Panc1 (cell line): ENCODE measurements around the gene ENPP7. TPM values are rescaled to one million over a fixed set of nuclear protein-coding genes. Genes with fewer than 3 reads are reported as not detected.

Experiments used
- ATAC-seq: fragments of 200-7000 bp; cut with Tn5 transposase; 2 replicates; pipeline ENCODE4 v1.9.1; 2020; ENCODE audit warnings: mild to moderate bottlenecking, moderate library complexity
- BruUV-seq: library from RNA; stranded (reverse); fragments of 400-500 nt; replicated peaks from 2 replicates; lab custom pipeline; 2021; lab: Mats Ljungman, UMichigan
- CTCF ChIA-PET: fragments of 300-600 bp; sonication (Branson Sonifier 250); formaldehyde crosslinking; loops from one replicate; lab custom pipeline; 2022; ENCODE audit warnings: antibody characterized with exemption; lab: Charles Lee
- POLR2A ChIA-PET: fragments of 300-600 bp; sonication (Branson Sonifier 250); formaldehyde crosslinking; loops from one replicate; lab custom pipeline; 2022; ENCODE audit warnings: antibody characterized with exemption; lab: Charles Lee
- DNase-seq: peaks from one replicate; pipeline ENCODE4 v3.0.0-alpha.2; 2010; ENCODE audit warnings: low read depth, low spot score
- H3K27ac ChIP-seq: 2 replicates; pipeline ENCODE4 v1.5.1; 2011; ENCODE audit warnings: mild to moderate bottlenecking, low read length, inconsistent platforms
- H3K27me3 ChIP-seq: fragments of 200-500 bp; sonication (Bioruptor generic); 2 replicates; pipeline ENCODE4 v1.6.0; 2014; ENCODE audit warnings: low read length, inconsistent platforms; ENCODE audit not compliant: control insufficient read depth, insufficient read depth
- H3K36me3 ChIP-seq: fragments of 200-500 bp; sonication (Bioruptor generic); 2 replicates; pipeline ENCODE4 v1.5.1; 2014; ENCODE audit warnings: inconsistent platforms, mild to moderate bottlenecking, low read length, moderate library complexity; ENCODE audit not compliant: control insufficient read depth, insufficient read depth
- H3K4me1 ChIP-seq: 2 replicates; pipeline ENCODE4 v1.5.1; 2011; ENCODE audit warnings: inconsistent platforms, mild to moderate bottlenecking, low read length, moderate library complexity; ENCODE audit not compliant: control insufficient read depth, insufficient read depth
- H3K4me3 ChIP-seq, 2 experiments: 2 replicates each; pipeline ENCODE4 v1.5.1; 2011 to 2012; ENCODE audit warnings: low read depth in 2 of 2, low read length in 2 of 2, mild to moderate bottlenecking in 2 of 2, inconsistent platforms in 1 of 2, moderate library complexity in 1 of 2
- H3K9me3 ChIP-seq: fragments of 200-500 bp; sonication (Bioruptor generic); 2 replicates; pipeline ENCODE4 v1.5.1; 2014; ENCODE audit warnings: low read depth, mild to moderate bottlenecking, inconsistent platforms, low read length, moderate library complexity; ENCODE audit not compliant: control insufficient read depth, insufficient read depth
- CTCF ChIP-seq: fragments of 450-650 bp; IDR thresholded peaks from 2 replicates; pipeline ENCODE4 v1.5.1; 2017; ENCODE audit warnings: mild to moderate bottlenecking
- POLR2AphosphoS5 ChIP-seq: IDR thresholded peaks from 2 replicates; pipeline ENCODE4 v1.6.1; 2012; ENCODE audit warnings: mild to moderate bottlenecking, low read depth, low read length, moderate library complexity
- REST ChIP-seq, 2 experiments: IDR thresholded peaks; 2 replicates each; pipeline ENCODE4 v1.6.1; 2011 to 2012; ENCODE audit warnings: low read depth in 2 of 2, control low read depth in 1 of 2, low read length in 1 of 2, mild to moderate bottlenecking in 1 of 2, moderate library complexity in 1 of 2; ENCODE audit not compliant: insufficient read depth in 1 of 2
- SIN3A ChIP-seq: IDR thresholded peaks from 2 replicates; pipeline ENCODE4 v1.6.1; 2012; ENCODE audit warnings: low read depth, mild to moderate bottlenecking, low read length, moderate library complexity, borderline replicate concordance; ENCODE audit not compliant: insufficient read depth
- TCF7L2 ChIP-seq: IDR thresholded peaks from 2 replicates; pipeline ENCODE4 v1.6.1; 2011; ENCODE audit warnings: mild to moderate bottlenecking, low read depth, low read length, inconsistent platforms
- in situ Hi-C: cut with HindIII; loops from 2 replicates; pipeline ENCODE4 v1.10.0; 2016; ENCODE audit warnings: low sequenced_read_pairs, low pct_unique_long_range_greater_than_20kb
- intact Hi-C: fragments of 100-400 bp; cut with micrococcal nuclease; formaldehyde crosslinking; loops from one replicate; pipeline ENCODE4 v1.10.0; 2022; ENCODE audit not compliant: unreplicated experiment
- total RNA-seq: library from RNA; stranded (reverse); gene quantifications from one replicate; pipeline ENCODE4 v1.2.1, GENCODE V29; 2021; ENCODE audit not compliant: unreplicated experiment

ENPP7 gene
- total RNA-seq, 1 experiment from 2014 or later = not detected

GRCh38 chr17:79720705-79721292, 9.9 kb upstream of the ENPP7 start:
- intact Hi-C loops (no loop called here), in situ Hi-C loops (no loop called here)
- no peak for DNase-seq
- no peaks in the 10 kb centered on the region for H3K36me3 ChIP-seq
- H3K4me3 ChIP-seq = no peak overlapping the region
- TF ChIP-seq TCF7L2 = no peak
- TF ChIP-seq POLR2AphosphoS5 = no peak
- TF ChIP-seq REST (IDR thresholded peaks at IDR 0.05; ENCODE audit: insufficient read depth in 1 of 2, low read depth in 2 of 2, low read length in 1 of 2) = no peak
- TF ChIP-seq SIN3A = no peak
- TF ChIP-seq CTCF = no peak
- H3K9me3 ChIP-seq = no peaks in the 10 kb centered on the region
- BruUV-seq = no TSS peak
- no peaks in the 10 kb centered on the region; the same call in 1 of the 2 replicates for H3K4me1 ChIP-seq
- no peak overlapping the region for H3K27ac ChIP-seq
- ATAC-seq = no peak
- no peaks in the 10 kb centered on the region for H3K27me3 ChIP-seq
- POLR2A ChIA-PET = interaction anchor here (0.6 kb wide), 1 partner anchor 76 kb away, joined by 3 read pairs; the partner anchor contains the start of gene CBX8
- CTCF ChIA-PET = no interaction called here

GRCh38 chr17:79721993-79722671, 8.6 kb upstream of the ENPP7 start:
- intact Hi-C loops = no loop called here
- no peak overlapping the region for H3K27ac ChIP-seq
- peak; percentile 83 for ATAC-seq
- TF ChIP-seq POLR2AphosphoS5 = no peak
- no peak for TF ChIP-seq SIN3A
- no peak for TF ChIP-seq REST (IDR thresholded peaks at IDR 0.05; ENCODE audit: insufficient read depth in 1 of 2, low read depth in 2 of 2, low read length in 1 of 2)
- no peak for TF ChIP-seq TCF7L2
- no peak; the same call in 1 of the 2 replicates for TF ChIP-seq CTCF
- CTCF ChIA-PET = interaction anchor here (0.6 to 0.9 kb wide), 2 partner anchors 181 to 308 kb away, joined by 3 read pairs; no protein-coding TSS in a partner anchor
- no peak overlapping the region for H3K4me3 ChIP-seq
- POLR2A ChIA-PET = no interaction called here
- H3K9me3 ChIP-seq = no peaks in the 10 kb centered on the region
- H3K4me1 ChIP-seq = no peaks in the 10 kb centered on the region; the same call in 1 of the 2 replicates
- DNase-seq = no peak
- no peaks in the 10 kb centered on the region for H3K27me3 ChIP-seq
- no peaks in the 10 kb centered on the region for H3K36me3 ChIP-seq
- in situ Hi-C loops = no loop called here
- no TSS peak for BruUV-seq
